ENCODE measurements around the gene IER5. TPM values are rescaled to one million over a fixed set of nuclear protein-coding genes. Genes with fewer than 3 reads are reported as not detected.

IER5 gene
- total and polyA plus RNA-seq, 9 of the 15 experiments (the other 6 are each of a cell fraction or from before 2014, with no cell fraction given), result 2.4 to 32.1 (median 12.0) TPM

GRCh38 chr1:181141431-181141910 lies 53.0 kb downstream of the IER5 start (continued):
- TF ChIP-seq ZNF282 (CRISPR knock-in tag; IDR thresholded peaks at IDR 0.05) (no peak), TAF1 (IDR thresholded peaks at IDR 0.05; ENCODE audit: control insufficient read depth, extremely low read depth, insufficient read depth, low read length, severe bottlenecking) (no peak), SMAD2 (IDR thresholded peaks at IDR 0.05; ENCODE audit: low read depth, low read length) (no peak), TCFL5 (CRISPR knock-in tag; conservative IDR thresholded peaks at IDR 0.05) (no peak), RBFOX2 (IDR thresholded peaks at IDR 0.05; ENCODE audit: low read depth, low read length) (peak; percentile 42; the same call in 1 of the 2 replicates), BCL6 (CRISPR knock-in tag; IDR thresholded peaks at IDR 0.05) (no peak), POLR3A (IDR thresholded peaks at IDR 0.05; ENCODE audit: borderline replicate concordance, extremely low read depth, insufficient read depth, insufficient read length) (no peak), EP400 (IDR thresholded peaks at IDR 0.05) (no peak; the same call in 1 of the 2 replicates), NFYB (IDR thresholded peaks at IDR 0.05; ENCODE audit: extremely low read depth, insufficient read length) (no peak), ARHGAP35 (IDR thresholded peaks at IDR 0.05; ENCODE audit: partially characterized antibody) (no peak), EHMT2 (IDR thresholded peaks at IDR 0.05) (no peak), PTBP1 (IDR thresholded peaks at IDR 0.05; ENCODE audit: low read depth, low read length) (no peak), SLC30A9 (CRISPR knock-in tag; IDR thresholded peaks at IDR 0.05) (no peak), ZC3H8 (IDR thresholded peaks at IDR 0.05) (no peak), SETDB1 (IDR thresholded peaks at IDR 0.05; ENCODE audit: low read length) (no peak), AFF4 (CRISPR knock-in tag; IDR thresholded peaks at IDR 0.05) (no peak), E4F1 (CRISPR knock-in tag; IDR thresholded peaks at IDR 0.05; ENCODE audit: borderline replicate concordance) (no peak), NFXL1 (CRISPR knock-in tag; IDR thresholded peaks at IDR 0.05) (no peak), SRF (CRISPR knock-in tag; IDR thresholded peaks at IDR 0.05) (no peak), ZFP30 (CRISPR knock-in tag; IDR thresholded peaks at IDR 0.05; ENCODE audit: borderline replicate concordance) (no peak), PPARD (CRISPR knock-in tag; IDR thresholded peaks at IDR 0.05) (no peak), MCM5 (IDR thresholded peaks at IDR 0.05; ENCODE audit: low read depth) (no peak), ZNF165 (CRISPR knock-in tag; IDR thresholded peaks at IDR 0.05; ENCODE audit: borderline replicate concordance) (no peak), NCOR1 (IDR thresholded peaks at IDR 0.05) (no peak), OTX1 (CRISPR knock-in tag; IDR thresholded peaks at IDR 0.05) (no peak), SNIP1 (IDR thresholded peaks at IDR 0.05; ENCODE audit: low read depth) (no peak), FOS (IDR thresholded peaks at IDR 0.05; ENCODE audit: extremely low read depth, insufficient read length) (no peak)
